ENCODE results near the gene REXO4.
"Not testable (repeated sequence)": the region's sequence is repeated elsewhere in the genome, so short reads cannot be mapped to it uniquely, and the experiment has no call there.

REXO4 gene

GRCh38 chr9:133417541-133418461 is at the start of gene REXO4:
REXO4 (minus strand) TSS chr9:133418010; CDS start chr9:133417844, 166 bp downstream.
- peak; percentile 93 for DNase-seq

- DNase-seq: no peak
Measured at GRCh38 chr9:133467101-133467500, 49.3 kb upstream of the REXO4 start.

- no peak for DNase-seq
Measured at GRCh38 chr9:133465984-133466383, 48.2 kb upstream of the REXO4 start.

- no peak for DNase-seq
Measured at GRCh38 chr9:133464638-133465037, 46.8 kb upstream of the REXO4 start.

GRCh38 chr9:133463864-133464615 is 46.2 kb upstream of the REXO4 start:
- DNase-seq: no peak

- DNase-seq: no peak
Measured at GRCh38 chr9:133463234-133463863, 45.5 kb upstream of the REXO4 start.

- no peak for DNase-seq
Measured at GRCh38 chr9:133461975-133462374, 44.2 kb upstream of the REXO4 start.

- DNase-seq: peak; percentile 60
Measured at GRCh38 chr9:133460405-133461175, 42.8 kb upstream of the REXO4 start.

GRCh38 chr9:133459476-133460404 is 41.9 kb upstream of the REXO4 start, which contains the start of gene CACFD1:
CACFD1 (plus strand) TSS chr9:133459978; CDS start chr9:133460067, 89 bp downstream.
- peak; percentile 95 for DNase-seq

GRCh38 chr9:133458643-133459312 is 41.0 kb upstream of the REXO4 start:
- DNase-seq: no peak

GRCh38 chr9:133457748-133458147 is 39.9 kb upstream of the REXO4 start:
- no peak for DNase-seq

- no peak for DNase-seq
Measured at GRCh38 chr9:133457233-133457632, 39.4 kb upstream of the REXO4 start.

- no peak for DNase-seq
Measured at GRCh38 chr9:133456409-133456808, 38.6 kb upstream of the REXO4 start.

GRCh38 chr9:133455936-133456335 is 38.1 kb upstream of the REXO4 start:
- no peak for DNase-seq

- DNase-seq: no peak
Measured at GRCh38 chr9:133454943-133455673, 37.3 kb upstream of the REXO4 start.

- no peak for DNase-seq
Measured at GRCh38 chr9:133454325-133454724, 36.5 kb upstream of the REXO4 start.

- peak; percentile 23 for DNase-seq
Measured at GRCh38 chr9:133453651-133454050, 35.8 kb upstream of the REXO4 start.

- no peak for DNase-seq
Measured at GRCh38 chr9:133452562-133452961, 34.8 kb upstream of the REXO4 start.

- DNase-seq: not testable (repeated sequence)
Measured at GRCh38 chr9:133451865-133452264, 34.1 kb upstream of the REXO4 start.

GRCh38 chr9:133449760-133450159 is 31.9 kb upstream of the REXO4 start:
- no peak for DNase-seq

All from NCI-H1092 treated with DMSO at 0.1 percent for 48 hours (cell line).